ENCODE results near the gene ATOX1. TPM values are rescaled to one million over a fixed set of nuclear protein-coding genes. Genes with fewer than 3 reads are reported as not detected.
A peak's percentile ranks its signal among the peaks of the same experiment; 100 is the strongest.

Gene ATOX1
- total RNA-seq, 1 donor from 2014 or later = 120 TPM

GRCh38 chr5:151772846-151773561 is 14.6 kb upstream of the ATOX1 start:
- no peak for TF ChIP-seq POLR2A (IDR thresholded peaks at IDR 0.05)
- no peak for TF ChIP-seq CTCF (IDR thresholded peaks at IDR 0.05)
- no peak for TF ChIP-seq POLR2AphosphoS5 (IDR thresholded peaks at IDR 0.05; ENCODE audit: insufficient read depth in 1 of 2, low read depth in 1 of 2)
- no peak for DNase-seq (ENCODE audit: extremely low spot score in 2 of 2)
- H3K36me3 ChIP-seq = no peaks in the 10 kb centered on the region
- H3K4me1 ChIP-seq = peaks cover 59% of the 10 kb centered on the region
- peak overlapping the region; percentile 83 to 87 for H3K4me3 ChIP-seq
- peak overlapping the region; percentile 95 for H3K27ac ChIP-seq
- no peaks in the 10 kb centered on the region for H3K9me3 ChIP-seq
- intact Hi-C loops (cut with DNase I) = no loop called here
- H3K27me3 ChIP-seq = no peaks in the 10 kb centered on the region

- Histone ChIP-seq H3K27ac (peak overlapping the region; percentile 95), H3K27me3 (no peaks in the 10 kb centered on the region), H3K4me1 (peaks cover 51% of the 10 kb centered on the region), H3K36me3 (no peaks in the 10 kb centered on the region), H3K9me3 (no peaks in the 10 kb centered on the region), H3K4me3 (peak overlapping the region; percentile 83 to 87)
- intact Hi-C loops (cut with DNase I) = no loop called here
- DNase-seq (ENCODE audit: extremely low spot score in 2 of 2) = no peak
- TF ChIP-seq POLR2AphosphoS5 (IDR thresholded peaks at IDR 0.05; ENCODE audit: insufficient read depth in 1 of 2, low read depth in 1 of 2) (peak in 1 of 2 donors; percentile 49), POLR2A (IDR thresholded peaks at IDR 0.05) (no peak)
Measured at GRCh38 chr5:151772029-151772845, 13.8 kb upstream of the ATOX1 start.

DNA sequence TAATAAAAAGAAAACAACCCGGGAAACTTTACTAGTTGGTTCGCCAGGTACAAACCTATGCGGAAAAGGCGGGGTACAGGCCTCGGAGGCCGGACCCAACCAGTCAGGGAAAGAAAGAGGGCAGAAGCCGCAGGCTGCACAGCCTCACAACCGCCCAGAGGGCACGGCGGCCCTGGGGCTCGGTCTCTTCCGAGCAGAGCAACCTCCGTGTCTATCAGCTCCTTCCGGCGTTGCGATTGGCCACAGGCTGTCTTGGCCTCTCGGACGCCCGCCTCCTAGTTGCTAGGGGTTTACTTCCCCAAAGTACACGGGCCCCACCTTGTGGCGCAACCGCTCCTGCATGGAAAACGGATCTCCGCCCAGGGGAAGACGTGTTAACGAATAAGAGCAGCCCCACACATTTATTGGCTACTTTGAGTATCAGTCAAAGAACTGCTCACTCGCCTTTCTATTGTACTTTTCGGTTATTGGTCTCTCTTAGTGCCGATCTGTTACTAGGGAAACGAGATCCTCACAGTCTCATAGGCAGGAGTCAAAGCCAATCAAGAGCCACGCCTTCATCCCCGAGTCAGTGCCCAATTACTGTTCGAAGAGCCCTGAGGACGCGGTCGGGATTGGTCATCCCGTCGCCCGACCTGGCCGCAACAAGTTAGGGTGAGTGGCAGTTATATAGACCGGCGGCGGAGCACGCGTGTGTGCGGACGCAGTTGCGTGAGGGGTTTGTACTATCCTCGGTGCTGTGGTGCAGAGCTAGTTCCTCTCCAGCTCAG is 13.0 kb upstream of the ATOX1 start, which contains the start of gene G3BP1:
Gene G3BP1, plus strand, starts transcription at position 696 of the 770 bp plus-strand sequence. CDS start 14,667 bp downstream, outside the sequence.
- Histone ChIP-seq H3K36me3 (no peaks in the 10 kb centered on the region), H3K27ac (peak within 1 kb of the TSS; percentile 95), H3K4me3 (peak within 1 kb of the TSS; percentile 83 to 87), H3K4me1 (peaks cover 45% of the 10 kb centered on the region), H3K9me3 (no peaks in the 10 kb centered on the region), H3K27me3 (no peaks in the 10 kb centered on the region)
- DNase-seq (ENCODE audit: extremely low spot score in 2 of 2) = peak; percentile 100
- intact Hi-C loops (cut with DNase I) = no loop called here
- TF ChIP-seq POLR2A (IDR thresholded peaks at IDR 0.05) (peak; percentile 85 to 100), CTCF (IDR thresholded peaks at IDR 0.05) (peak; percentile 34 to 56 (median 53)), POLR2AphosphoS5 (IDR thresholded peaks at IDR 0.05; ENCODE audit: insufficient read depth in 1 of 2, low read depth in 1 of 2) (peak; percentile 96 to 98)

GRCh38 chr5:151770383-151771258 is 12.2 kb upstream of the ATOX1 start:
- Histone ChIP-seq H3K4me3 (peak overlapping the region; percentile 59 to 83), H3K27ac (peak overlapping the region; percentile 94), H3K36me3 (no peaks in the 10 kb centered on the region), H3K4me1 (peaks cover 37% of the 10 kb centered on the region), H3K27me3 (no peaks in the 10 kb centered on the region), H3K9me3 (no peaks in the 10 kb centered on the region)
- peak in 1 of 2 donors; percentile 47 for TF ChIP-seq POLR2AphosphoS5 (IDR thresholded peaks at IDR 0.05; ENCODE audit: insufficient read depth in 1 of 2, low read depth in 1 of 2)
- no peak for TF ChIP-seq CTCF (IDR thresholded peaks at IDR 0.05)
- intact Hi-C loops (cut with DNase I) = loop anchor here (1.0 kb wide), 1 partner anchor 30 kb away; no protein-coding TSS in a partner anchor
- peak in 1 of 2 donors; percentile 91 for DNase-seq (ENCODE audit: extremely low spot score in 2 of 2)

Data from vagina (tissue), 2 donors.